Uterus (tissue), 4 donors: ENCODE measurements around the gene TMEM45A. TPM values are rescaled to one million over a fixed set of nuclear protein-coding genes. Genes with fewer than 3 reads are reported as not detected.

Experiments
- DNase-seq, 2 donors: peaks; one replicate each; pipeline ENCODE4 v3.0.0-alpha.2; 2019 to 2020
- H3K27ac ChIP-seq, 2 donors: fragments of 200-600 bp; sonication (generic); 1 replicate in 1 of 2; 2 replicates in 1 of 2; pipeline ENCODE4 v1.5.1; 2016 to 2018
- H3K27me3 ChIP-seq, 2 donors: fragments of 200-600 bp; sonication (generic); one replicate each; pipeline ENCODE4 v1.5.1; 2018 to 2019; ENCODE audit warnings: control low read depth in 1 of 2
- H3K36me3 ChIP-seq, 2 donors: fragments of 200-600 bp; sonication (generic); one replicate each; pipeline ENCODE4 v1.5.1; 2019; ENCODE audit warnings: control low read depth in 1 of 2
- H3K4me1 ChIP-seq, 2 donors: fragments of 200-600 bp; sonication (generic); one replicate each; pipeline ENCODE4 v1.5.1; 2018 to 2019; ENCODE audit warnings: control low read depth in 1 of 2
- H3K4me3 ChIP-seq, 2 donors: fragments of 200-600 bp; sonication (generic); 1 replicate in 1 of 2; 2 replicates in 1 of 2; pipeline ENCODE4 v1.5.1; 2018 to 2019; ENCODE audit warnings: mild to moderate bottlenecking in 1 of 2
- H3K9me3 ChIP-seq, 2 donors: fragments of 200-600 bp; sonication (generic); one replicate each; pipeline ENCODE4 v1.5.1; 2019; ENCODE audit warnings: control low read depth in 1 of 2
- CTCF ChIP-seq, 4 experiments: fragments of 200-600 bp in 2 of 4; fragments of 450-650 bp in 2 of 4; sonication (generic) in 2 of 4; IDR thresholded peaks; one replicate each; pipeline ENCODE4 v1.5.1; 2016 to 2019; ENCODE audit warnings: antibody characterized with exemption in 4 of 4, mild to moderate bottlenecking in 2 of 4, moderate library complexity in 1 of 4
- POLR2A ChIP-seq, 2 donors: fragments of 450-650 bp; IDR thresholded peaks; one replicate each; pipeline ENCODE4 v1.6.1; 2016; ENCODE audit warnings: antibody characterized with exemption in 2 of 2, mild to moderate bottlenecking in 1 of 2, moderate library complexity in 1 of 2
- intact Hi-C: fragments of 100-400 bp; cut with DNase I; formaldehyde crosslinking; loops from one replicate; pipeline ENCODE4 v1.15.1; 2023; ENCODE audit warnings: low total_unique reads
- total RNA-seq, 4 donors: library from RNA; depleted of rRNA in 3 of 4; stranded (reverse); fragments of >200 nt in 3 of 4; gene quantifications; one replicate each; pipeline versions ENCODE4 v1.1.0 to v1.2.4, GENCODE V29; 2014 to 2023
- donor health status: DM: yes; HTN: yes; CAD: no.

TMEM45A gene
- total RNA-seq, 4 donors from 2014 or later: 15.4 to 51.0 (median 28.3) TPM

DNA sequence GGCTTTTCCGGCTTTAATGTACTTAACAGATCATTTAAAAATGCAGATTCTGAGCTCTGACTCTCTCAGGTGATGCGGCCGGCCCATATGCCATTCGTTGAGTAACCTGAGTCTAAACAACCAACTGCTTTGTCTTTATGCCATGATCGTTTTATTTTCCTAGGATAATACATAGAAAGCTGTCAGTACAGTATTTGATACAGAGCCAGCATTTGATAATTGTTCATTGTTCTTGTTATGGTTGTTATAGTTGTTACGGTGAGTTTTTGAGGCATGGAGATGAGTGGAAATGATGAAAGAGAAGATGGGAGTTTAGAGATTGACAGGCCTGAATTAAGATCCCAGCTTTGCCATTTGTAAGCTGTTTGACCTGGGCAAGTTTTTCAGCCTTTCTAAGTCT is 40.0 kb downstream of the TMEM45A start:
- no peaks in the 10 kb centered on the region for H3K27me3 ChIP-seq
- TF ChIP-seq CTCF (IDR thresholded peaks at IDR 0.05): no peak
- H3K4me3 ChIP-seq: no peak overlapping the region
- no peaks in the 10 kb centered on the region for H3K36me3 ChIP-seq
- H3K4me1 ChIP-seq: no peaks in the 10 kb centered on the region
- no peak for DNase-seq
- H3K27ac ChIP-seq: no peak overlapping the region
- H3K9me3 ChIP-seq: no peaks in the 10 kb centered on the region
- intact Hi-C loops: no loop called here

DNA sequence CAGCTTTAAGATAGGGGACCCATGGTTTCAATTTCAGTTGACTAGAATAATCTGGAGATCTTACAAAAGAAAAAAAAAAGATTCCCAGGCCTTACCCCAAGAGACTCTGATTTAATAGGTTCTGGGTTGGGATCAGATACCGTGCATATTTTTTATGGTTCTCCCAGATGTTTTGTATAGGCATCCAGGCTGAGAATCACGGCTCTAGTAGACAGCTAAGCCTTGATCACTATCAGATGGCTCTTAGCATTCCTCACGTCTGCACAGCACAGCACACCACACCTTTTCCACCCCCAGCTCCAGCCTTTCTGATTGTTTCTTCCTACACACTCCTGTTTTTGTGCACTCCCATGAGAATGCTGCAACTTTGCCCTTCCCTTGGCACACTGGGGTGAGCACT is 40.8 kb downstream of the TMEM45A start:
- intact Hi-C loops: no loop called here
- Histone ChIP-seq H3K4me3 (no peak overlapping the region), H3K36me3 (no peaks in the 10 kb centered on the region), H3K27ac (peak overlapping the region in 1 of 2 donors; percentile 51), H3K27me3 (no peaks in the 10 kb centered on the region), H3K9me3 (no peaks in the 10 kb centered on the region), H3K4me1 (no peaks in the 10 kb centered on the region)
- DNase-seq: no peak
- TF ChIP-seq POLR2A (IDR thresholded peaks at IDR 0.05): no peak
- TF ChIP-seq CTCF (IDR thresholded peaks at IDR 0.05): no peak

GRCh38 chr3:100535610-100535943 is 43.2 kb downstream of the TMEM45A start:
- no peak for TF ChIP-seq CTCF (IDR thresholded peaks at IDR 0.05)
- no peak for TF ChIP-seq POLR2A (IDR thresholded peaks at IDR 0.05)
- peak overlapping the region in 1 of 2 donors; percentile 61 for H3K27ac ChIP-seq
- H3K4me3 ChIP-seq: no peak overlapping the region
- no peak for DNase-seq
- intact Hi-C loops: no loop called here
- no peaks in the 10 kb centered on the region for H3K4me1 ChIP-seq
- no peaks in the 10 kb centered on the region for H3K36me3 ChIP-seq
- no peaks in the 10 kb centered on the region for H3K27me3 ChIP-seq
- H3K9me3 ChIP-seq: no peaks in the 10 kb centered on the region

- H3K4me1 ChIP-seq: no peaks in the 10 kb centered on the region
- H3K27ac ChIP-seq: peak overlapping the region in 1 of 2 donors; percentile 61
- H3K36me3 ChIP-seq: no peaks in the 10 kb centered on the region
- no peak for TF ChIP-seq POLR2A (IDR thresholded peaks at IDR 0.05)
- TF ChIP-seq CTCF (IDR thresholded peaks at IDR 0.05): no peak
- no peaks in the 10 kb centered on the region for H3K27me3 ChIP-seq
- intact Hi-C loops: no loop called here
- DNase-seq: no peak
- no peaks in the 10 kb centered on the region for H3K9me3 ChIP-seq
- H3K4me3 ChIP-seq: no peak overlapping the region
These were observed 43.7 kb downstream of the TMEM45A start for GRCh38 chr3:100536093-100536492.

DNA sequence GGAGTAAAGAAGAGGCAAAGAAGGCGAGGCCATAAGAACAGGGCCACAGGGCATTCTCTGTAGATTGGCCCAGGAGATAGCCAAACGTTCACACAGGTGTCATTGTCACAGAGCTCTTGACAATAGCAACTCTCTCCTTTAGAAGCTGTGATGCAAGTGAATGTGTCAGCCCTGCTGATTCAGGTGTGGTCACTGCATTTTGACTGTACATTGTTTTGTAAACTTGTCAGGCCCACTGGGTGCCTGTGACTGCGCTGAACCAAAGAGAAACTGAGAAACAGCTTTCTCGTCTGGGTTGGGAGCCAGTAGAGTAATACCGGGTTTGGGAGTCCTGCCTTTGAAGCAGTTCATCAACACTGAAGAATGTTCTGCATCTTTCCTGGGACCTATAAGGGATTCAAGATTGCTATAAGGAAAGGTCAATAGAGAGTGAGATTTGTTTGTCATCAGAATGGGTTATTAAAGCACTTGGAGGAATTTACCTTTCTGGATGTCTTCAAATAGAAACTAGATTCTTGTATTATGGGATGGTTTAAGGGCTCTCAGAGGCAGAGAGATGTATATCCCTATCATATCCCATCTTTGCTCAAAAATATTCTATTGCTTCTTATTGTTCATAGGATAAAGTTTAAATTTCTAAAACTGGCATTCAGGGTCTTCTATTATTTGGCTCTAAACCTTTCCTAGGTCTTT is 45.4 kb downstream of the TMEM45A start:
- Histone ChIP-seq H3K27me3 (no peaks in the 10 kb centered on the region), H3K9me3 (no peaks in the 10 kb centered on the region), H3K36me3 (no peaks in the 10 kb centered on the region), H3K27ac (no peak overlapping the region), H3K4me3 (no peak overlapping the region), H3K4me1 (no peaks in the 10 kb centered on the region)
- intact Hi-C loops: no loop called here
- DNase-seq: no peak
- TF ChIP-seq POLR2A (IDR thresholded peaks at IDR 0.05): no peak
- TF ChIP-seq CTCF (IDR thresholded peaks at IDR 0.05): no peak
